ENCODE results near the gene LPGAT1.

Gene LPGAT1

DNA sequence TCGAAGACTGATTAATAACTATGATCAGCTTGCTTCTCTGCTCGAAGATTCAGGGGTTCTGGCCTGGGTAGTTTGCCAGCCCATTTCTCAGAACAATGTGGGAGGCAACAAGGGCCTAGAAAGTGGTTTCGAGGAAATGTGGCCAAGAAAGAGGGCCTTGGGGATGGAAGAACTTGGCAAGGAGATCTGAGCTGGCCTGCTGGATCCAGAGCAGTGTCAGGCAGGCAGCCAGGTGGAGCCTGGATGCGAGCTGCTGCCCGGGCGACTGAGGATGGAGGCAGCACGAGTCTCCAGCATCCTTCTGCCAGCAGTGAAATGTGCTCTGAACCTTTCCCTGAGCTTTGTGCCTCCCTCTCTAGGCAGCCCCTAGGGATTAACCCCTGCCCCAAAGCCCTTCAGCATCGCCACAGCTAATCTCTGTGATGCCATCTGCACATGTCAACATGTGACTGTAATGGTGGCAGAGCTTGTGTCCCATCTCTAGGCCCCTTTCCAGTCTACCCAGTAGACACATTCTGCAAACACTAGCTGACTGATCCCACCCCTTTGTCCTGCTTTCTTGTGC, 94.1 kb downstream of the LPGAT1 start:
- TF ChIP-seq CTCF (IDR thresholded peaks at IDR 0.05; ENCODE audit: insufficient read depth, low read depth, low read length, missing control alignments): no peak
- H3K4me3 ChIP-seq (ENCODE audit: low read length): no peak overlapping the region
- DNase-seq (ENCODE audit: low read depth): no peak

DNA sequence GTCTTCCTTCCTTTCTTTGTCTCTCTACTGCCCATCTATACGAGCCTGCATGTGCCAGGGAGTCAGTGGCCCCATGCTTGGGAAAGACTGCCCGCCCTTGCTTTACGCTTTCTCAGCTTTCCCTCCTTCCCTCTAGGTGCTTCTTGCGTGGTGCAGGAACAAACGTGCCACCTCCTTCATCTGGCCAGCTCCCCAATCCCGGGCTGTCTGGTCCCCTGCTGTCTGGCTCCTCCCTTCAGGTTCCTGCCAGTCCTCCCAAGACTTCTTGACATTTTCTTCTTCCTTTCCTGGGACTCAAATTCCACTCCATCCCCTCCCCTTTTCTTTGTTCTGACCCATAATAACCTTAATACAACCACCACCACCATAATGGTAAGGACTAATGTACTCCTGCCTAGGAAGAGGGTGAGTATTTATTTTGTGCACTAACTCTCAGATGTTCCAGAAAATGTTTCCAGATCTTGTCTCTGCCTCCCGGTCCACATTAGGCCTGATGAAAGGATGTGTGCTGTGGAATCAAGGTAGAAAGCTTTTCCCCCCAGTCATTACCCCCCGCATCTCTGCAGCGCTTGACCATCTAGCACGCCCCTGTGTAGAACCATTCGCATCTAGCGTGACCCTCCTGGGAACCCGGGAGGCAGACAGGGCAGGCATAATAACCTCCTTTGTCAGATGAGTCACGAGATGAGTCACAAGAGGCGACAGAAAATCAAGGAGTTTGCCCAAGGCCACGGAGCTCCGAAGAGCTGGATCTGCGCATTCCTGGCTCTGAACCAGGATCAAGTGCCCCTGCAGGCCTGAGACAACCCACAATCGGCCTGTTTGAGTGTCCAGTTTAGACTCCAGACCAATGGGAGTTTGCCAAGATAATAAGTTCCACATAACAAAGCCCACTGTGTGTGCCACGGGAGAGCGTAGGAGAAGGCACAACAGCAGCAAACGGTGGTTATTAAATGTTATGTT, 95.1 kb downstream of the LPGAT1 start:
- peak; percentile 82 for DNase-seq (ENCODE audit: low read depth)
- TF ChIP-seq CTCF (IDR thresholded peaks at IDR 0.05; ENCODE audit: insufficient read depth, low read depth, low read length, missing control alignments): no peak
- no peak overlapping the region for H3K4me3 ChIP-seq (ENCODE audit: low read length)

DNA sequence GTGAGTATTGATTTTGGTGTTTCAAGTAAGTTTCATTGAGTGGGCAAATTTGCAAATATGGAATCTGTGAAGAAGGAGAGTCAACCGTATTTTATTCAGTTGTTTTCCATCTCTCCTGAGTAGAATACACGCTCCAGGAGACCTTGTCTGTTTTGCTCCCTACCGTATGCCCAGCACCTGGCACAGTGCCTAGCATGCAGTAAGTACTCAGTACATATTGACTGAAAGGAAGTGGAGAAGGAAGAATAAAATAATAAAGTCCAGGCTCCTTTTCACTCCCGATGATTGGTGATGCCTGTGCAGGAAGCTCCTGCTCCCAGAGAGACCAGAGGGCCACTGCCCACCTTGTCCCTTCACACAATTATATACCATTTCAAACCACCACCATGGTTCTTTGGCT, 95.8 kb downstream of the LPGAT1 start:
- no peak for DNase-seq (ENCODE audit: low read depth)
- TF ChIP-seq CTCF (IDR thresholded peaks at IDR 0.05; ENCODE audit: insufficient read depth, low read depth, low read length, missing control alignments): no peak
- no peak overlapping the region for H3K4me3 ChIP-seq (ENCODE audit: low read length)

- peak; percentile 70 for DNase-seq (ENCODE audit: low read depth)
- no peak for TF ChIP-seq CTCF (IDR thresholded peaks at IDR 0.05; ENCODE audit: insufficient read depth, low read depth, low read length, missing control alignments)
- no peak overlapping the region for H3K4me3 ChIP-seq (ENCODE audit: low read length)
These were observed 96.2 kb downstream of the LPGAT1 start for GRCh38 chr1:211734359-211734758.

DNA sequence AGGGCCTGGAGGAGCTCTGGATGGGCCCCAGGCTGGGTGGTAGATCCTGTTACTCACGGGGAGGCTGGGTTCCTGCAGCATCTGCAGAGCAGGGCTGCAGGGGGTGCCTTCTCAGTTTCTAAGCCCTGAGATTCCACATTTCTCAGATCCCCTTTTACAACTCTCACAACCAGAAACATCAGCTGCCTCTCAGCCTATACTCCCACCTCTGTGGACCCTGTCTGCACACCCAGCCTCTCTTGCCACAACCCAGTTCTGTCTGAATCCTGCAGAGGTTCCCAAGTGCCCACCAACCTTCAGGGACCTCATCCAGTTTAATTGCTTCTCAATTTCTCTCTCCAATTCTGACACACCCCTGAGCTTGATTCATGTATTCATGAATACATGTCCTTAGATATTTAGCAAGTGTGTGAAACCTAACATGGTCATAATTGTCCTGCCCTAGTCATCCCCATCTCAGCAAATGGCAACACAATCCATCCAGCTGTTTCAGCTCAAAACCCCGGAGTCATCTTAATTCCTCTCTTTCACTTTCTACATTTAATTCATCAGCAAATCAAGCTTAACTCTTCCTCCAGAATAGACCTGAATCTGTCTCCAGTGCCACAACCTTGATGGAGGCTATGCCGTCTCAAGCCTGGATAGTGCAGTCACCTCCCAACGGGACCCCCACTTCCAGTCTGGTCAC, 98.1 kb downstream of the LPGAT1 start:
- DNase-seq (ENCODE audit: low read depth): no peak
- no peak for TF ChIP-seq CTCF (IDR thresholded peaks at IDR 0.05; ENCODE audit: insufficient read depth, low read depth, low read length, missing control alignments)
- H3K4me3 ChIP-seq (ENCODE audit: low read length): no peak overlapping the region

- H3K4me3 ChIP-seq (ENCODE audit: low read length): no peak overlapping the region
- DNase-seq (ENCODE audit: low read depth): peak; percentile 61
- TF ChIP-seq CTCF (IDR thresholded peaks at IDR 0.05; ENCODE audit: insufficient read depth, low read depth, low read length, missing control alignments): no peak
These were observed 98.9 kb downstream of the LPGAT1 start for GRCh38 chr1:211731456-211732292.
